Spleen (tissue), 7 donors: Measurements from ENCODE around the gene PRSS56.

ENCODE experiments used
- POLR2A ChIP-seq, 3 donors: fragments of 450-650 bp; IDR thresholded peaks; one replicate each; pipeline ENCODE4 v1.5.1; 2017; ENCODE audit warnings: antibody characterized with exemption in 3 of 3, mild to moderate bottlenecking in 1 of 3
- POLR2AphosphoS5 ChIP-seq, 3 donors: sonication (generic); formaldehyde crosslinking; IDR thresholded peaks; one replicate each; pipeline ENCODE4 v1.5.1; 2017; ENCODE audit warnings: antibody characterized with exemption in 3 of 3
- TF ChIP-seq, protein P1 (sequence below), 11 experiments: fragments of 200-600 bp in 7 of 11; fragments of 450-650 bp in 4 of 11; sonication (generic) in 4 of 11; IDR thresholded peaks in 8 of 11; conservative IDR thresholded peaks in 3 of 11; 1 replicate in 7 of 11; 2 replicates in 4 of 11; pipeline versions ENCODE4 v1.4.0 to v1.8.0; 2016 to 2021; ENCODE audit warnings: antibody characterized with exemption in 11 of 11, inconsistent platforms in 4 of 11, mild to moderate bottlenecking in 1 of 11
- donor health status: DM: no; HTN: no; CAD: no; lungs with moderate emphysema.
- donor health status: DM: no; HTN: no; CAD: no.
- donor health status: DM: no; HTN: no; CAD: no.

DNA sequence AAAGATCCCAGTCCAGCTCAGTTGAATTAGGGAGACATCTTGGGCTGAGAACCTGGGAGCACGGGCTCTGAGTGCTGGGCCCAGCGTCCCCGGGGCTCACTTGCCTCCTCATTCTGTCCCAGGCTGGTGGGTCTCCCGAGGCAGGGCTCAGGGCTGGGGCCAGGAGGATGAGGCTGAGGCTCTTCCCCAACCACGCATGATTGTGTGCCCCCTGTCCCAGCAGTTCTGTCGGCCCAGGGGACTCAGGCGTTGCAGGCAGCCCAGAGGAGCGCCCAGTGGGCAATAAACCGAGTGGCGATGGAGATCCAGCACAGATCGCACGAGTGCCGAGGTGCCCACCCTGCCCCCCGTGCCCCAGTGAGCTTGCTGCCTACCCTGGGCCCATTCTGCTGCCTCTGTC, 910 bp downstream of the PRSS56 start:
- TF ChIP-seq, protein P1, sequence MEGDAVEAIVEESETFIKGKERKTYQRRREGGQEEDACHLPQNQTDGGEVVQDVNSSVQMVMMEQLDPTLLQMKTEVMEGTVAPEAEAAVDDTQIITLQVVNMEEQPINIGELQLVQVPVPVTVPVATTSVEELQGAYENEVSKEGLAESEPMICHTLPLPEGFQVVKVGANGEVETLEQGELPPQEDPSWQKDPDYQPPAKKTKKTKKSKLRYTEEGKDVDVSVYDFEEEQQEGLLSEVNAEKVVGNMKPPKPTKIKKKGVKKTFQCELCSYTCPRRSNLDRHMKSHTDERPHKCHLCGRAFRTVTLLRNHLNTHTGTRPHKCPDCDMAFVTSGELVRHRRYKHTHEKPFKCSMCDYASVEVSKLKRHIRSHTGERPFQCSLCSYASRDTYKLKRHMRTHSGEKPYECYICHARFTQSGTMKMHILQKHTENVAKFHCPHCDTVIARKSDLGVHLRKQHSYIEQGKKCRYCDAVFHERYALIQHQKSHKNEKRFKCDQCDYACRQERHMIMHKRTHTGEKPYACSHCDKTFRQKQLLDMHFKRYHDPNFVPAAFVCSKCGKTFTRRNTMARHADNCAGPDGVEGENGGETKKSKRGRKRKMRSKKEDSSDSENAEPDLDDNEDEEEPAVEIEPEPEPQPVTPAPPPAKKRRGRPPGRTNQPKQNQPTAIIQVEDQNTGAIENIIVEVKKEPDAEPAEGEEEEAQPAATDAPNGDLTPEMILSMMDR (IDR thresholded peaks at IDR 0.05 in 8 of 11, conservative IDR thresholded peaks at IDR 0.05 in 3 of 11): no peak
- TF ChIP-seq POLR2AphosphoS5 (IDR thresholded peaks at IDR 0.05) (no peak), POLR2A (IDR thresholded peaks at IDR 0.05) (no peak)
